ENCODE data around the gene PLEK.

- TF ChIP-seq CTCF (IDR thresholded peaks at IDR 0.05; ENCODE audit: insufficient read depth, low read depth, low read length), result no peak
- TF ChIP-seq EZH2 (IDR thresholded peaks at IDR 0.05; ENCODE audit: insufficient read depth, low read length), result no peak
Observed at GRCh38 chr2:68423966-68424650, 59.0 kb downstream of the PLEK start.
